ENCODE measurements around the gene SBF2.

- TF ChIP-seq ZNF546 (CRISPR knock-in tag; conservative IDR thresholded peaks at IDR 0.05) (no peak), NFRKB (IDR thresholded peaks at IDR 0.05) (no peak), EP300 (IDR thresholded peaks at IDR 0.05; ENCODE audit: low read depth in 2 of 2, low read length in 2 of 2) (no peak), EP300 (CRISPR knock-in tag; IDR thresholded peaks at IDR 0.05; ENCODE audit: borderline replicate concordance) (no peak), ZFP90 (CRISPR knock-in tag; IDR thresholded peaks at IDR 0.05; ENCODE audit: borderline replicate concordance) (no peak)
- TF ChIP-seq, protein P1, sequence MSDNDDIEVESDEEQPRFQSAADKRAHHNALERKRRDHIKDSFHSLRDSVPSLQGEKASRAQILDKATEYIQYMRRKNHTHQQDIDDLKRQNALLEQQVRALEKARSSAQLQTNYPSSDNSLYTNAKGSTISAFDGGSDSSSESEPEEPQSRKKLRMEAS (IDR thresholded peaks at IDR 0.05): no peak
Measured at GRCh38 chr11:10322401-10322800, 28.4 kb upstream of the SBF2 start.
